ENCODE measurements around the gene RNU2-63P. TPM values are rescaled to one million over a fixed set of nuclear protein-coding genes. Genes with fewer than 3 reads are reported as not detected.
A peak's percentile ranks its signal among the peaks of the same experiment; 100 is the strongest.
"Not testable (repeated sequence)": the region's sequence is repeated elsewhere in the genome, so short reads cannot be mapped to it uniquely, and the experiment has no call there.

RNU2-63P gene
- total and polyA plus RNA-seq, 2 donors (not counting 1 experiment from before 2014, with no cell fraction given), result 9.3 TPM; not detected in 1

- WGBS (ENCODE audit: insufficient coverage), result no CpG with 5 or more reads among the region's 6 CpGs
- H4K20me1 ChIP-seq (ENCODE audit: control insufficient read depth, insufficient read depth, low read length, poor library complexity, severe bottlenecking), result no peaks in the 10 kb centered on the region
- TF ChIP-seq CTCF (IDR thresholded peaks at IDR 0.05) (no peak), EZH2 (IDR thresholded peaks at IDR 0.05; ENCODE audit: borderline replicate concordance, insufficient read depth, low read depth, low read length, poor library complexity, severe bottlenecking) (no peak)
- no peaks in the 10 kb centered on the region for H3K9me3 ChIP-seq (ENCODE audit: control extremely low read depth in 1 of 3, control insufficient read depth in 2 of 3, insufficient read depth in 1 of 3, low read length in 2 of 3)
- H3K4me2 ChIP-seq (replicated peaks; ENCODE audit: low read depth, low read length, poor library complexity, severe bottlenecking), result peak overlapping the region; percentile 68
- peaks cover 4 to 10% of the 10 kb centered on the region in 2 donors for H3K4me1 ChIP-seq (ENCODE audit: control insufficient read depth in 2 of 2, insufficient read depth in 2 of 2, low read length in 2 of 2)
- H3K27ac ChIP-seq (ENCODE audit: low read length in 2 of 2), result no peak overlapping the region
- no peak for DNase-seq
- Mint-ChIP-seq H3K4me3 (no peak overlapping the region), H3K27ac (no peak overlapping the region), H3K27me3 (no peaks in the 10 kb centered on the region), H3K9me3 (ENCODE audit: insufficient read depth) (no peaks in the 10 kb centered on the region), H3K4me1 (peaks cover 11% of the 10 kb centered on the region)
- no peak overlapping the region for H2AFZ ChIP-seq (ENCODE audit: insufficient read depth, low read depth, low read length, poor library complexity, severe bottlenecking)
- ChIA-PET POLR2A (interaction anchor here (0.7 kb wide), 1 partner anchor 13 kb away, joined by 3 read pairs; no protein-coding TSS in a partner anchor), CTCF (interaction anchor here (0.9 to 2.6 kb wide), 7 partner anchors 9 to 158 kb away, joined by 3 to 24 read pairs (median 8); partner anchors contain the start of gene RNU2-63P)
- no peak overlapping the region for H3K4me3 ChIP-seq (ENCODE audit: control extremely low read depth in 1 of 5, extremely low read depth in 1 of 5, insufficient read depth in 1 of 5, low read depth in 2 of 5, low read length in 4 of 5)
- no peaks in the 10 kb centered on the region for H3K36me3 ChIP-seq (replicated peaks in 1 of 2; ENCODE audit: control extremely low read depth in 1 of 2, control insufficient read depth in 1 of 2, extremely low read depth in 1 of 2, insufficient read depth in 2 of 2, low read length in 1 of 2)
- no peaks in the 10 kb centered on the region for H3K79me2 ChIP-seq (ENCODE audit: control insufficient read depth, insufficient read depth, low read length)
- H3K27me3 ChIP-seq (replicated peaks in 1 of 4; ENCODE audit: control extremely low read depth in 1 of 4, control insufficient read depth in 3 of 4, insufficient read depth in 4 of 4, low read length in 3 of 4), result peaks cover 0 to 3% (median 0%) of the 10 kb centered on the region in 4 experiments
- no peak for ATAC-seq (ENCODE audit: low read depth)
- no peak overlapping the region for H3K9ac ChIP-seq (ENCODE audit: low read length)
- intact Hi-C loops (cut with micrococcal nuclease), result no loop called here
These were observed 14.0 kb downstream of the RNU2-63P start for GRCh38 chr2:88002359-88002707.

- Histone ChIP-seq H3K4me1 (ENCODE audit: control insufficient read depth in 2 of 2, insufficient read depth in 2 of 2, low read length in 2 of 2) (peaks cover 16 to 22% of the 10 kb centered on the region in 2 donors), H3K9me3 (ENCODE audit: control extremely low read depth in 1 of 3, control insufficient read depth in 2 of 3, insufficient read depth in 1 of 3, low read length in 2 of 3) (peaks cover 0 to 14% (median 0%) of the 10 kb centered on the region in 3 donors)
- H3K36me3 ChIP-seq (replicated peaks in 1 of 2; ENCODE audit: control extremely low read depth in 1 of 2, control insufficient read depth in 1 of 2, extremely low read depth in 1 of 2, insufficient read depth in 2 of 2, low read length in 1 of 2); H3K27me3 ChIP-seq (replicated peaks in 1 of 4; ENCODE audit: control extremely low read depth in 1 of 4, control insufficient read depth in 3 of 4, insufficient read depth in 4 of 4, low read length in 3 of 4); H3K9ac ChIP-seq (ENCODE audit: low read length); H3K27ac Mint-ChIP-seq; H3K27me3 Mint-ChIP-seq; ATAC-seq (ENCODE audit: low read depth); intact Hi-C loops (cut with micrococcal nuclease); POLR2A ChIA-PET; H3K9me3 Mint-ChIP-seq (ENCODE audit: insufficient read depth); H3K4me3 Mint-ChIP-seq; H3K4me3 ChIP-seq (ENCODE audit: control extremely low read depth in 1 of 5, extremely low read depth in 1 of 5, insufficient read depth in 1 of 5, low read depth in 2 of 5, low read length in 4 of 5); H2AFZ ChIP-seq (ENCODE audit: insufficient read depth, low read depth, low read length, poor library complexity, severe bottlenecking); H3K4me2 ChIP-seq (replicated peaks; ENCODE audit: low read depth, low read length, poor library complexity, severe bottlenecking); DNase-seq; H3K79me2 ChIP-seq (ENCODE audit: control insufficient read depth, insufficient read depth, low read length); H3K27ac ChIP-seq (ENCODE audit: low read length in 2 of 2); H4K20me1 ChIP-seq (ENCODE audit: control insufficient read depth, insufficient read depth, low read length, poor library complexity, severe bottlenecking): not testable (repeated sequence)
- peaks cover 23% of the 10 kb centered on the region for H3K4me1 Mint-ChIP-seq
- CTCF ChIA-PET, result interaction anchor here (0.6 to 2.6 kb wide), 6 partner anchors 11 to 692 kb away, joined by 3 to 24 read pairs (median 3); no protein-coding TSS in a partner anchor
- WGBS (ENCODE audit: insufficient coverage), result 76% methylated on average over 3 of the region's 3 CpGs
These were observed 15.9 kb downstream of the RNU2-63P start for GRCh38 chr2:88000474-88000873.
